ENCODE measurements around the gene EPB41L5.
"Not testable (repeated sequence)": the region's sequence is repeated elsewhere in the genome, so short reads cannot be mapped to it uniquely, and the experiment has no call there.

DNA sequence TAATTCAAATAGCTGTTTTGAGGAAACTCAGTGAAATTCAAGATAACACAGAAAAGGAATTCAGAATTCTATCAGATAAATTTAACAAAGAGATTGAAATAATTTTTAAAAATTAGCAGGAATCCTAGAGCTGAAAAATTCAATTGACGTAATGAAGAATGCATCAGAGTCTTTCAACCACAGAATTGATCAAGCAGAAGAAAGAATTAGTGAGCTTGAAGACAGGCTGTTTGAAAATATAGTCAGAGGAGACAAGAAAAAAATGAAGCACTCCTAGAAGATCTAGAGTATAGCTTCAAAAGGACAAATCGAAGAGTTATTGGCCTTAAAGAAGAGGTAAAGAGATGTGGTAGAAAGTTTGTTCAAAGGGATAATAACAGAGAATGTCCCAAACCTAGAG lies 122.1 kb downstream of the EPB41L5 start:
- TF ChIP-seq, protein P1, sequence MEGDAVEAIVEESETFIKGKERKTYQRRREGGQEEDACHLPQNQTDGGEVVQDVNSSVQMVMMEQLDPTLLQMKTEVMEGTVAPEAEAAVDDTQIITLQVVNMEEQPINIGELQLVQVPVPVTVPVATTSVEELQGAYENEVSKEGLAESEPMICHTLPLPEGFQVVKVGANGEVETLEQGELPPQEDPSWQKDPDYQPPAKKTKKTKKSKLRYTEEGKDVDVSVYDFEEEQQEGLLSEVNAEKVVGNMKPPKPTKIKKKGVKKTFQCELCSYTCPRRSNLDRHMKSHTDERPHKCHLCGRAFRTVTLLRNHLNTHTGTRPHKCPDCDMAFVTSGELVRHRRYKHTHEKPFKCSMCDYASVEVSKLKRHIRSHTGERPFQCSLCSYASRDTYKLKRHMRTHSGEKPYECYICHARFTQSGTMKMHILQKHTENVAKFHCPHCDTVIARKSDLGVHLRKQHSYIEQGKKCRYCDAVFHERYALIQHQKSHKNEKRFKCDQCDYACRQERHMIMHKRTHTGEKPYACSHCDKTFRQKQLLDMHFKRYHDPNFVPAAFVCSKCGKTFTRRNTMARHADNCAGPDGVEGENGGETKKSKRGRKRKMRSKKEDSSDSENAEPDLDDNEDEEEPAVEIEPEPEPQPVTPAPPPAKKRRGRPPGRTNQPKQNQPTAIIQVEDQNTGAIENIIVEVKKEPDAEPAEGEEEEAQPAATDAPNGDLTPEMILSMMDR (IDR thresholded peaks at IDR 0.05) = not testable (repeated sequence)
- not testable (repeated sequence) for TF ChIP-seq POLR2A, EP300, POLR2AphosphoS5 (IDR thresholded peaks at IDR 0.05)

Data from sigmoid colon (tissue), 4 donors.